Esophagus muscularis mucosa (tissue), 4 donors: ENCODE data around the gene OR52B4. TPM values are rescaled to one million over a fixed set of nuclear protein-coding genes. Genes with fewer than 3 reads are reported as not detected.
"Not testable (repeated sequence)": the region's sequence is repeated elsewhere in the genome, so short reads cannot be mapped to it uniquely, and the experiment has no call there.

Experiments used
- DNase-seq: peaks from one replicate; pipeline ENCODE4 v3.0.0-alpha.2; 2017; ENCODE audit errors: extremely low spot score
- H3K27ac ChIP-seq, 4 donors: fragments of 200-600 bp; sonication (generic); replicated peaks in 1 of 4; 1 replicate in 3 of 4; 2 replicates in 1 of 4; pipeline ENCODE4 v1.5.1; 2016 to 2019; ENCODE audit warnings: mild to moderate bottlenecking in 1 of 4
- H3K27me3 ChIP-seq, 4 donors: fragments of 200-600 bp; sonication (generic); one replicate each; pipeline versions ENCODE4 v1.5.1 to v1.6.0; 2016 to 2019
- H3K36me3 ChIP-seq, 4 donors: fragments of 200-600 bp; sonication (generic); one replicate each; pipeline ENCODE4 v1.5.1; 2016 to 2019
- H3K4me1 ChIP-seq, 4 donors: fragments of 200-600 bp; sonication (generic); one replicate each; pipeline ENCODE4 v1.5.1; 2016 to 2019
- H3K4me3 ChIP-seq, 4 donors: fragments of 200-600 bp; sonication (generic); 1 replicate in 2 of 4; 2 replicates in 2 of 4; pipeline ENCODE4 v1.5.1; 2016 to 2019; ENCODE audit warnings: mild to moderate bottlenecking in 4 of 4, moderate library complexity in 1 of 4
- H3K9me3 ChIP-seq, 4 donors: fragments of 200-600 bp; sonication (generic); 1 replicate in 3 of 4; 2 replicates in 1 of 4; pipeline ENCODE4 v1.5.1; 2016 to 2019
- CTCF ChIP-seq, 3 experiments: fragments of 200-600 bp in 2 of 3; fragments of 450-650 bp in 1 of 3; sonication (generic) in 2 of 3; IDR thresholded peaks; one replicate each; pipeline ENCODE4 v1.5.1; 2017 to 2019; ENCODE audit warnings: antibody characterized with exemption in 3 of 3, mild to moderate bottlenecking in 2 of 3, moderate library complexity in 1 of 3
- EP300 ChIP-seq: sonication (generic); formaldehyde crosslinking; IDR thresholded peaks from one replicate; pipeline ENCODE4 v1.6.1; 2017; ENCODE audit warnings: antibody characterized with exemption
- POLR2A ChIP-seq: fragments of 450-650 bp; IDR thresholded peaks from one replicate; pipeline ENCODE4 v1.6.1; 2017; ENCODE audit warnings: antibody characterized with exemption, moderate library complexity, mild to moderate bottlenecking, low read depth
- POLR2AphosphoS5 ChIP-seq, 2 donors: sonication (generic); formaldehyde crosslinking; IDR thresholded peaks; one replicate each; pipeline ENCODE4 v1.6.1; 2017; ENCODE audit warnings: antibody characterized with exemption in 2 of 2
- WGBS: methylation state at CpG from one replicate; pipeline ENCODE4 v1.1.5; 2018; 5-methylcytosine and 5-hydroxymethylcytosine counted together
- intact Hi-C: fragments of 100-400 bp; cut with DNase I; formaldehyde crosslinking; loops from one replicate; pipeline ENCODE4 v1.15.1; 2023
- total RNA-seq, 4 donors: library from RNA; depleted of rRNA; stranded (reverse); fragments of >200 nt; gene quantifications; one replicate each; pipeline versions ENCODE4 v1.1.0 to v1.2.1, GENCODE V29; 2016

OR52B4 gene
- total RNA-seq, 4 donors from 2014 or later, result not detected

- Histone ChIP-seq H3K36me3 (no peaks in the 10 kb centered on the region), H3K4me3 (no peak overlapping the region), H3K9me3 (no peaks in the 10 kb centered on the region), H3K4me1 (no peaks in the 10 kb centered on the region), H3K27ac (no peak overlapping the region), H3K27me3 (peaks cover 0 to 3% (median 0%) of the 10 kb centered on the region in 4 donors)
- no peak for DNase-seq
- TF ChIP-seq CTCF (IDR thresholded peaks at IDR 0.05) (no peak), POLR2AphosphoS5 (IDR thresholded peaks at IDR 0.05) (no peak), EP300 (no peak), POLR2A (no peak)
- WGBS, result 79% methylated on average over 5 of the region's 5 CpGs
- intact Hi-C loops, result no loop called here
These were observed 7.4 kb upstream of the OR52B4 start for GRCh38 chr11:4375431-4376140.

- no peak for TF ChIP-seq POLR2AphosphoS5 (IDR thresholded peaks at IDR 0.05)
- no peak for TF ChIP-seq POLR2A
- TF ChIP-seq EP300, result no peak
- TF ChIP-seq CTCF (IDR thresholded peaks at IDR 0.05), result no peak
- Histone ChIP-seq H3K27me3 (no peaks in the 10 kb centered on the region), H3K4me3 (no peak overlapping the region), H3K9me3 (no peaks in the 10 kb centered on the region), H3K27ac (no peak overlapping the region), H3K36me3 (no peaks in the 10 kb centered on the region), H3K4me1 (no peaks in the 10 kb centered on the region)
- 78% methylated on average over 3 of the region's 3 CpGs for WGBS
- no peak for DNase-seq
- intact Hi-C loops, result no loop called here
These were observed 2.0 kb upstream of the OR52B4 start for GRCh38 chr11:4370166-4370565.

- H3K4me1 ChIP-seq, H3K27me3 ChIP-seq, H3K27ac ChIP-seq, H3K4me3 ChIP-seq, H3K36me3 ChIP-seq, H3K9me3 ChIP-seq, intact Hi-C loops, DNase-seq: not testable (repeated sequence)
- 100% methylated on average over 1 of the region's 5 CpGs for WGBS
These were observed 20.0 kb downstream of the OR52B4 start for GRCh38 chr11:4348142-4348541.

- H3K36me3 ChIP-seq, H3K27ac ChIP-seq, DNase-seq, H3K27me3 ChIP-seq, intact Hi-C loops, H3K4me1 ChIP-seq, H3K9me3 ChIP-seq, H3K4me3 ChIP-seq: not testable (repeated sequence)
- 86% methylated on average over 1 of the region's 2 CpGs for WGBS
These were observed 22.8 kb downstream of the OR52B4 start for GRCh38 chr11:4345366-4345765.

- H3K36me3 ChIP-seq, H3K9me3 ChIP-seq, H3K27ac ChIP-seq, DNase-seq, H3K27me3 ChIP-seq, H3K4me1 ChIP-seq, H3K4me3 ChIP-seq, intact Hi-C loops: not testable (repeated sequence)
- no CpG with 5 or more reads among the region's 28 CpGs for WGBS
These were observed 33.8 kb downstream of the OR52B4 start for GRCh38 chr11:4334356-4334755.

Other genes starting within 250 kb of the OR52B4 start
- gene TRIM21, start 25.3 kb upstream of the OR52B4 start, total RNA-seq, result 10 to 100 TPM; 16.6 to 22.0 (median 18.1) TPM
- not detected for gene OR52K2, start 80.9 kb upstream of the OR52B4 start, total RNA-seq
- under 1 TPM in 1 of 4 donors, not detected in 3; 0.11 TPM for gene OR52K1, start 114.3 kb upstream of the OR52B4 start, total RNA-seq
- not detected for gene OR52M1, start 176.8 kb upstream of the OR52B4 start, total RNA-seq
- gene OR52I2, start 213.4 kb upstream of the OR52B4 start, total RNA-seq, result not detected
- not detected for gene OR52I1, start 225.7 kb upstream of the OR52B4 start, total RNA-seq
- gene TRIM68, start 239.8 kb upstream of the OR52B4 start, total RNA-seq, result 10 to 100 TPM in 2 of 4 donors, 1 to 10 TPM in 2; 8.8 to 16.8 (median 11.2) TPM